Femur (tissue), 1 donor: ENCODE data around the gene KRT83.
A peak's percentile ranks its signal among the peaks of the same experiment; 100 is the strongest.

Experiments
- DNase-seq: peaks from one replicate; pipeline ENCODE4 v3.0.0-alpha.2; 2017

Gene KRT83

GRCh38 chr12:52320784-52321400 is at the start of gene KRT83:
TSS of gene KRT83 (minus strand) at chr12:52321398. CDS start at chr12:52321335, 63 bp downstream.
- DNase-seq, result peak; percentile 7

GRCh38 chr12:52369809-52370208 is 48.6 kb upstream of the KRT83 start:
- no peak for DNase-seq

- no peak for DNase-seq
Measured at GRCh38 chr12:52369211-52369610, 48.0 kb upstream of the KRT83 start.

GRCh38 chr12:52368508-52368907 is 47.3 kb upstream of the KRT83 start:
- DNase-seq, result no peak

GRCh38 chr12:52367876-52368275 is 46.7 kb upstream of the KRT83 start:
- DNase-seq, result no peak

GRCh38 chr12:52366738-52367485 is 45.7 kb upstream of the KRT83 start, which contains the start of gene KRT85:
TSS of gene KRT85 (minus strand) at chr12:52367481. CDS start at chr12:52367405, 76 bp downstream.
- DNase-seq, result no peak

- DNase-seq, result no peak
Measured at GRCh38 chr12:52364901-52365489, 43.8 kb upstream of the KRT83 start.

- no peak for DNase-seq
Measured at GRCh38 chr12:52364061-52364460, 42.9 kb upstream of the KRT83 start.

GRCh38 chr12:52363111-52363679 is 42.0 kb upstream of the KRT83 start:
- DNase-seq, result no peak

GRCh38 chr12:52362118-52362726 is 41.0 kb upstream of the KRT83 start:
- no peak for DNase-seq

- no peak for DNase-seq
Measured at GRCh38 chr12:52361553-52361952, 40.4 kb upstream of the KRT83 start.

- peak; percentile 40 for DNase-seq
Measured at GRCh38 chr12:52360663-52361271, 39.6 kb upstream of the KRT83 start.

- DNase-seq, result no peak
Measured at GRCh38 chr12:52360106-52360662, 39.0 kb upstream of the KRT83 start.

GRCh38 chr12:52359621-52360061 is 38.4 kb upstream of the KRT83 start:
- DNase-seq, result no peak

GRCh38 chr12:52358575-52359350 is 37.6 kb upstream of the KRT83 start:
- DNase-seq, result peak; percentile 5

- DNase-seq, result peak; percentile 7
Measured at GRCh38 chr12:52356762-52357580, 35.8 kb upstream of the KRT83 start.

GRCh38 chr12:52356031-52356761 is 35.0 kb upstream of the KRT83 start:
- DNase-seq, result peak; percentile 10

- peak; percentile 1 for DNase-seq
Measured at GRCh38 chr12:52355176-52355575, 34.0 kb upstream of the KRT83 start.

- DNase-seq, result peak; percentile 34
Measured at GRCh38 chr12:52354200-52354599, 33.0 kb upstream of the KRT83 start.

- no peak for DNase-seq
Measured at GRCh38 chr12:52353766-52354165, 32.6 kb upstream of the KRT83 start.
